Endodermal cell (in vitro differentiated cells): ENCODE results near the gene FRAT1. TPM values are rescaled to one million over a fixed set of nuclear protein-coding genes. Genes with fewer than 3 reads are reported as not detected.

ENCODE experiments used
- DNase-seq: peaks from one replicate; pipeline ENCODE4 v3.0.0-alpha.2; 2017
- H3K27ac ChIP-seq: 2 replicates; pipeline ENCODE4 v1.5.1; 2013; ENCODE audit warnings: mild to moderate bottlenecking, low read depth, low read length, moderate library complexity
- H3K27me3 ChIP-seq: 2 replicates; pipeline ENCODE4 v1.6.1; 2013; ENCODE audit warnings: mild to moderate bottlenecking, low read length, moderate library complexity; ENCODE audit not compliant: insufficient read depth, control insufficient read depth, poor library complexity, severe bottlenecking
- H3K36me3 ChIP-seq: 2 replicates; pipeline ENCODE4 v1.7.0; 2013; ENCODE audit warnings: mild to moderate bottlenecking, low read length, moderate library complexity; ENCODE audit not compliant: control insufficient read depth, insufficient read depth
- H3K4me1 ChIP-seq: one replicate; pipeline ENCODE4 v1.7.0; 2013; ENCODE audit warnings: low read length; ENCODE audit not compliant: control insufficient read depth, insufficient read depth
- H3K4me3 ChIP-seq: 2 replicates; pipeline ENCODE4 v1.5.1; 2013; ENCODE audit warnings: mild to moderate bottlenecking, low read length, moderate library complexity
- H3K9ac ChIP-seq: 2 replicates; pipeline ENCODE4 v1.6.1; 2013; ENCODE audit warnings: mild to moderate bottlenecking, low read length, moderate library complexity; ENCODE audit not compliant: poor library complexity, severe bottlenecking; ENCODE audit errors: extremely low read depth
- H3K9me3 ChIP-seq: 2 replicates; pipeline ENCODE4 v1.6.1; 2013; ENCODE audit warnings: mild to moderate bottlenecking, low read length, moderate library complexity; ENCODE audit not compliant: control insufficient read depth
- H3K27ac Mint-ChIP-seq: 2 replicates; pipeline ENCODE4 v1.8.0; 2020; ENCODE audit warnings: mixed read lengths
- H3K27me3 Mint-ChIP-seq: 2 replicates; pipeline ENCODE4 v1.8.0; 2021; ENCODE audit warnings: mild to moderate bottlenecking, mixed read lengths; ENCODE audit not compliant: insufficient read depth
- H3K36me3 Mint-ChIP-seq: 2 replicates; pipeline ENCODE4 v1.8.0; 2020; ENCODE audit warnings: low read depth, mixed read lengths
- H3K4me1 Mint-ChIP-seq: 2 replicates; pipeline ENCODE4 v1.8.0; 2020; ENCODE audit warnings: mixed read lengths
- H3K4me3 Mint-ChIP-seq: 2 replicates; pipeline ENCODE4 v1.8.0; 2020; ENCODE audit warnings: mild to moderate bottlenecking, moderate library complexity, mixed read lengths
- H3K9me3 Mint-ChIP-seq: 2 replicates; pipeline ENCODE4 v1.8.0; 2020; ENCODE audit warnings: mild to moderate bottlenecking, mixed read lengths
- WGBS, 2 experiments: methylation state at CpG; one replicate each; pipeline versions ENCODE4 v1.1.5 to v1.1.7; 2013; ENCODE audit warnings: missing lambda C conversion rate in 2 of 2, mixed read lengths in 1 of 2; ENCODE audit not compliant: insufficient coverage in 1 of 2, insufficient read length in 1 of 2; 5-methylcytosine and 5-hydroxymethylcytosine counted together
- total RNA-seq, 2 donors: library from RNA; stranded (reverse); fragmentation: NEBNext Ultra II Directional in 1 of 2; extraction: Animal tissue kit (Norgen Biotek cat#: 25700) in 1 of 2; gene quantifications; 2 replicates in 1 of 2; 3 replicates in 1 of 2; pipeline ENCODE4 v1.2.1, GENCODE V29; 2021
- TF ChIP-seq, protein P1 (sequence below): fragments of 200-600 bp; sonication (generic); conservative IDR thresholded peaks from 2 replicates; pipeline ENCODE4 v1.5.0; 2021; ENCODE audit warnings: antibody characterized with exemption, mild to moderate bottlenecking

The FRAT1 gene
- total RNA-seq, 2 donors from 2014 or later, result 6.5 to 7.3 TPM

DNA sequence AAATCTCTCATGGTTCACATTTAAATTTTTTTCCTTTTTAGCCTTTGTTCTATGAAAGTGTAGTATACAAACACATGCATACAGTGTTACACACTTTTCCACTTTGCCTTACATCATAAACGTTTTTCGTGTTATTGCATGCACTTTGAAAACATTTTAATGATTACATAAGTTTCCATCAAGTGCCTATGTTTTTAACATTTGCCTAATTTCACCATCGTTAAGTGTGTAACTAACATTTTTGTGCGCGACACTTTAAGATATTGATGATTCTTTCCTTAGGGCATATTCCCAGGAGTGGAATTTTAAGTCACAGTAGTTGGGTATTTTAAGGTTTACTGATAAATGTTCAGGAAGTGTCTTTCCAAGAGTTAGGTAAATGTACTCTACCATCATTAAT is 16.9 kb downstream of the FRAT1 start:
- no peak overlapping the region for H3K27ac Mint-ChIP-seq

GRCh38 chr10:97336446-97336845 is 17.4 kb downstream of the FRAT1 start:
- H3K9me3 Mint-ChIP-seq, result no peaks in the 10 kb centered on the region
- Histone ChIP-seq H3K4me1 (peaks cover 6% of the 10 kb centered on the region), H3K36me3 (no peaks in the 10 kb centered on the region), H3K27ac (no peak overlapping the region), H3K9me3 (no peaks in the 10 kb centered on the region), H3K4me3 (peak overlapping the region; percentile 8), H3K9ac (no peak overlapping the region), H3K27me3 (peaks cover 11% of the 10 kb centered on the region)
- peaks cover 37% of the 10 kb centered on the region for H3K4me1 Mint-ChIP-seq
- H3K4me3 Mint-ChIP-seq, result peak overlapping the region; percentile 80
- H3K27ac Mint-ChIP-seq, result peak overlapping the region; percentile 85
- 28 to 51% methylated on average over 4 of the region's 5 CpGs for WGBS, 2 experiments
- TF ChIP-seq, protein P1, sequence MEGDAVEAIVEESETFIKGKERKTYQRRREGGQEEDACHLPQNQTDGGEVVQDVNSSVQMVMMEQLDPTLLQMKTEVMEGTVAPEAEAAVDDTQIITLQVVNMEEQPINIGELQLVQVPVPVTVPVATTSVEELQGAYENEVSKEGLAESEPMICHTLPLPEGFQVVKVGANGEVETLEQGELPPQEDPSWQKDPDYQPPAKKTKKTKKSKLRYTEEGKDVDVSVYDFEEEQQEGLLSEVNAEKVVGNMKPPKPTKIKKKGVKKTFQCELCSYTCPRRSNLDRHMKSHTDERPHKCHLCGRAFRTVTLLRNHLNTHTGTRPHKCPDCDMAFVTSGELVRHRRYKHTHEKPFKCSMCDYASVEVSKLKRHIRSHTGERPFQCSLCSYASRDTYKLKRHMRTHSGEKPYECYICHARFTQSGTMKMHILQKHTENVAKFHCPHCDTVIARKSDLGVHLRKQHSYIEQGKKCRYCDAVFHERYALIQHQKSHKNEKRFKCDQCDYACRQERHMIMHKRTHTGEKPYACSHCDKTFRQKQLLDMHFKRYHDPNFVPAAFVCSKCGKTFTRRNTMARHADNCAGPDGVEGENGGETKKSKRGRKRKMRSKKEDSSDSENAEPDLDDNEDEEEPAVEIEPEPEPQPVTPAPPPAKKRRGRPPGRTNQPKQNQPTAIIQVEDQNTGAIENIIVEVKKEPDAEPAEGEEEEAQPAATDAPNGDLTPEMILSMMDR, result no peak
- H3K36me3 Mint-ChIP-seq, result peaks cover under 1% of the 10 kb centered on the region
- peaks cover 34% of the 10 kb centered on the region for H3K27me3 Mint-ChIP-seq
- DNase-seq, result no peak

More for the DNA sequence above, 16.9 kb downstream of the FRAT1 start:
- TF ChIP-seq, protein P1, result no peak
- H3K9ac ChIP-seq, result no peak overlapping the region
- Mint-ChIP-seq H3K4me3 (peak overlapping the region; percentile 80), H3K4me1 (peaks cover 41% of the 10 kb centered on the region), H3K27me3 (peaks cover 30% of the 10 kb centered on the region), H3K36me3 (peaks cover 4% of the 10 kb centered on the region), H3K9me3 (no peaks in the 10 kb centered on the region)
- no peak overlapping the region for H3K27ac ChIP-seq
- H3K9me3 ChIP-seq, result no peaks in the 10 kb centered on the region
- peaks cover 11% of the 10 kb centered on the region for H3K27me3 ChIP-seq
- no peak overlapping the region for H3K4me3 ChIP-seq
- H3K4me1 ChIP-seq, result peaks cover 6% of the 10 kb centered on the region
- H3K36me3 ChIP-seq, result peaks cover 1% of the 10 kb centered on the region
- 77 to 81% methylated on average over 5 of the region's 5 CpGs for WGBS, 2 experiments
- DNase-seq, result no peak

DNA sequence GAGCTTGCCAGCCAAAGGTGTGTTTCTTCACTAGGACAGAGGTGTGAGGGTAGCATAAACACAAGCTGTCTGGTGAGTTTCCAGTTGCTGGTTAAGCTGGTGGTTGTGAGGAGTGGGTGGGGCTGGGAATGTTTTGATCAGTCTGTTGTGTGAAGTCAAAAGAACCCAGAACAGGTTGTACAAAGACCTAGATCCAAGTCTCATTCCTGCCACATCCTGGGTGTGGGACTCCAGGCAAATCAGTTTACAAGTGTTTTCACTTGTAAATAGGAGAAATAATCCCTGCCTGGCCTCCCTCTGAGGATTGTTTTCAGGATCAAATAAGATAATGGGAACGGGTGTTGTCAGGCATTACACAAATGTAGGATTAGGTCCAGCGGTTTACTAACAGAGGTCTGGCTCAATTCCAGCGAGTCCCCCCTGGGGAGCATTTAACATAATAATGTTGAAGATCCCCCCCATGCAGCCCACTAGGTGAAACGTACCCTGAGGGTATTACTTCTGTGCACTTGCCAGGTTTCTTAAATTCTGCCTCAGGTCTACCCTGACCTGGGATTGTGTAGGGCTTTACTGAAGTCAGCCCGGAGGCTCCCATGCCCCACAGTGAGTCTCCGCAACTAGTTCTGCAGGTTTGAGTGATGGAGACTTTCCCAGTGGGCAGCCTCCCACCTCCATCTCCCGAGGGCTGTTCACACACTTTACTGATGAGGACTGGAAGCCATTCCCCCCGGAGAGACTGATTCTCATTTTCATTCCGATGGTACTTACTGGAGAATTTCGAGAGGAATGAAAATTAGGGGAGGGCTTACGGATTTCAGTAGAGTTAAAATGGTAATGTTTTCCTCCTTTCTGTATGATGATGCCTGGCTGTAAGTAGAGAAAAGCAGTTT is 18.1 kb downstream of the FRAT1 start:
- Histone ChIP-seq H3K27me3 (peaks cover 11% of the 10 kb centered on the region), H3K9me3 (no peaks in the 10 kb centered on the region), H3K36me3 (no peaks in the 10 kb centered on the region), H3K27ac (no peak overlapping the region), H3K9ac (no peak overlapping the region), H3K4me1 (peaks cover 5% of the 10 kb centered on the region), H3K4me3 (peak overlapping the region; percentile 8)
- TF ChIP-seq, protein P1, result no peak
- Mint-ChIP-seq H3K9me3 (no peaks in the 10 kb centered on the region), H3K4me3 (peak overlapping the region; percentile 80), H3K27ac (peak overlapping the region; percentile 85), H3K36me3 (no peaks in the 10 kb centered on the region), H3K4me1 (peaks cover 31% of the 10 kb centered on the region), H3K27me3 (peaks cover 37% of the 10 kb centered on the region)
- DNase-seq, result peak; percentile 87
- WGBS, 2 experiments, result 1 to 2% methylated on average over 8 to 11 of the region's 11 CpGs
